HEK293 (cell line): ENCODE data around the gene CYB5B.

ENCODE experiments used
- CTCF ChIA-PET: fragments of 350-600 bp; formaldehyde crosslinking; extraction: SDS; loops from one replicate; lab custom pipeline; 2021; ENCODE audit warnings: antibody characterized with exemption; lab: Yijun Ruan, JAX
- POLR2A ChIA-PET: fragments of 300-600 bp; formaldehyde crosslinking; extraction: SDS; loops from one replicate; lab custom pipeline; 2020; ENCODE audit warnings: antibody characterized with exemption, inconsistent platforms; lab: Yijun Ruan, JAX
- H3K27ac ChIP-seq: fragments of 200-500 bp; sonication (Bioruptor generic); 2 replicates; pipeline ENCODE4 v1.5.1; 2014; ENCODE audit warnings: low read depth, low read length, control low read depth, inconsistent platforms; ENCODE audit errors: extremely low read depth
- H3K36me3 ChIP-seq, 2 experiments: fragments of 200-500 bp in 1 of 2; sonication (Bioruptor generic) in 1 of 2; 1 replicate in 1 of 2; 2 replicates in 1 of 2; pipeline ENCODE4 v1.5.1; 2014 to 2017; ENCODE audit warnings: inconsistent platforms in 2 of 2, low read length in 2 of 2; ENCODE audit not compliant: control insufficient read depth in 2 of 2, insufficient read depth in 1 of 2
- H3K4me1 ChIP-seq: fragments of 200-500 bp; sonication (Bioruptor generic); 2 replicates; pipeline ENCODE4 v1.5.1; 2014; ENCODE audit warnings: mild to moderate bottlenecking, low read length, inconsistent platforms; ENCODE audit not compliant: control insufficient read depth, insufficient read depth
- H3K4me3 ChIP-seq: 2 replicates; pipeline ENCODE4 v1.5.1; 2011; ENCODE audit warnings: low read depth, mild to moderate bottlenecking, control low read depth, low read length, moderate library complexity
- H3K9me3 ChIP-seq: fragments of 200-500 bp; sonication (Bioruptor generic); 2 replicates; pipeline ENCODE4 v1.5.1; 2014; ENCODE audit warnings: low read depth, low read length, inconsistent platforms; ENCODE audit not compliant: control insufficient read depth, insufficient read depth
- EGR2 ChIP-seq: fragments of 450-650 bp; formaldehyde crosslinking; IDR thresholded peaks from 2 replicates; pipeline ENCODE4 v1.5.1; 2016; ENCODE audit warnings: low read depth, missing biosample characterization, missing genetic modification characterization
- HOXD13 ChIP-seq: sonication (generic); formaldehyde crosslinking; IDR thresholded peaks from 2 replicates; pipeline ENCODE4 v1.8.0; 2022; ENCODE audit warnings: missing genetic modification reagents, borderline replicate concordance
- PRDM10 ChIP-seq: fragments of 450-650 bp; formaldehyde crosslinking; IDR thresholded peaks from 2 replicates; pipeline ENCODE4 v1.5.1; 2016; ENCODE audit warnings: missing biosample characterization, missing genetic modification characterization
- RBAK ChIP-seq: fragments of 450-650 bp; formaldehyde crosslinking; IDR thresholded peaks from 2 replicates; pipeline ENCODE4 v1.5.1; 2016; ENCODE audit warnings: missing biosample characterization, missing genetic modification characterization
- TCF7L2 ChIP-seq: IDR thresholded peaks from 2 replicates; pipeline ENCODE4 v1.6.1; 2011; ENCODE audit warnings: low read depth, mild to moderate bottlenecking, inconsistent platforms, low read length, moderate library complexity, borderline replicate concordance
- ZBTB7A ChIP-seq: fragments of 450-650 bp; formaldehyde crosslinking; IDR thresholded peaks from 2 replicates; pipeline ENCODE4 v1.5.1; 2016; ENCODE audit warnings: low read depth, missing biosample characterization, missing genetic modification characterization
- ZNF133 ChIP-seq: fragments of 450-650 bp; formaldehyde crosslinking; IDR thresholded peaks from 2 replicates; pipeline ENCODE4 v1.5.1; 2016; ENCODE audit warnings: missing biosample characterization, missing genetic modification characterization
- ZNF214 ChIP-seq: fragments of 450-650 bp; formaldehyde crosslinking; IDR thresholded peaks from 2 replicates; pipeline ENCODE4 v1.5.1; 2017; ENCODE audit warnings: missing biosample characterization, mild to moderate bottlenecking, missing genetic modification characterization, borderline replicate concordance
- ZNF221 ChIP-seq: fragments of 450-650 bp; formaldehyde crosslinking; IDR thresholded peaks from 2 replicates; pipeline ENCODE4 v1.5.1; 2017; ENCODE audit warnings: missing biosample characterization, missing genetic modification characterization, borderline replicate concordance
- ZNF366 ChIP-seq: fragments of 450-650 bp; formaldehyde crosslinking; conservative IDR thresholded peaks from 2 replicates; pipeline ENCODE4 v1.5.1; 2016; ENCODE audit warnings: missing biosample characterization, missing genetic modification characterization
- ZNF433 ChIP-seq: fragments of 450-650 bp; formaldehyde crosslinking; IDR thresholded peaks from 2 replicates; pipeline ENCODE4 v1.5.1; 2016; ENCODE audit warnings: missing biosample characterization, missing genetic modification characterization, low read depth
- ZNF449 ChIP-seq: fragments of 450-650 bp; formaldehyde crosslinking; IDR thresholded peaks from 2 replicates; pipeline ENCODE4 v1.5.1; 2017; ENCODE audit warnings: missing biosample characterization, mild to moderate bottlenecking, missing genetic modification characterization, moderate library complexity
- ZNF48 ChIP-seq: fragments of 450-650 bp; formaldehyde crosslinking; IDR thresholded peaks from 2 replicates; pipeline ENCODE4 v1.5.1; 2016; ENCODE audit warnings: missing biosample characterization, missing genetic modification characterization
- ZNF488 ChIP-seq: fragments of 450-650 bp; formaldehyde crosslinking; IDR thresholded peaks from 2 replicates; pipeline ENCODE4 v1.5.1; 2016; ENCODE audit warnings: missing biosample characterization, missing genetic modification characterization
- ZNF513 ChIP-seq: fragments of 450-650 bp; IDR thresholded peaks from 2 replicates; pipeline ENCODE4 v1.5.1; 2018; ENCODE audit warnings: missing biosample characterization, missing genetic modification characterization
- ZNF560 ChIP-seq: fragments of 450-650 bp; formaldehyde crosslinking; IDR thresholded peaks from 2 replicates; pipeline ENCODE4 v1.5.1; 2017; ENCODE audit warnings: missing biosample characterization, missing genetic modification characterization, borderline replicate concordance
- ZNF571 ChIP-seq: fragments of 450-650 bp; formaldehyde crosslinking; IDR thresholded peaks from 2 replicates; pipeline ENCODE4 v1.5.0; 2017; ENCODE audit warnings: missing biosample characterization, missing genetic modification characterization
- ZNF777 ChIP-seq: fragments of 450-650 bp; formaldehyde crosslinking; IDR thresholded peaks from 2 replicates; pipeline ENCODE4 v1.5.1; 2017; ENCODE audit warnings: missing biosample characterization, missing genetic modification characterization, borderline replicate concordance
- TF ChIP-seq, protein P1 (sequence below): fragments of 450-650 bp; formaldehyde crosslinking; IDR thresholded peaks from 2 replicates; pipeline ENCODE4 v1.5.1; 2016; ENCODE audit warnings: missing biosample characterization, missing genetic modification characterization
- TF ChIP-seq, protein P2 (sequence below): fragments of 450-650 bp; formaldehyde crosslinking; IDR thresholded peaks from 2 replicates; pipeline ENCODE4 v1.5.1; 2016; ENCODE audit warnings: missing biosample characterization, missing genetic modification characterization

The CYB5B gene

GRCh38 chr16:69378760-69379159, 45.7 kb upstream of the CYB5B start (continued):
- TF ChIP-seq EGR2 (tag by site-specific recombination) (no peak), ZNF133 (tag by site-specific recombination) (no peak), ZNF433 (tag by site-specific recombination) (no peak), ZNF449 (no peak), ZNF513 (tag by site-specific recombination) (no peak), ZNF366 (tag by site-specific recombination) (no peak), ZNF571 (tag by site-specific recombination) (no peak), ZNF48 (tag by site-specific recombination) (no peak), ZNF560 (no peak), ZNF488 (tag by site-specific recombination) (no peak), RBAK (tag by site-specific recombination) (no peak), ZNF777 (tag by site-specific recombination) (no peak), ZNF221 (no peak), ZBTB7A (tag by site-specific recombination) (no peak)
- TF ChIP-seq, protein P1, sequence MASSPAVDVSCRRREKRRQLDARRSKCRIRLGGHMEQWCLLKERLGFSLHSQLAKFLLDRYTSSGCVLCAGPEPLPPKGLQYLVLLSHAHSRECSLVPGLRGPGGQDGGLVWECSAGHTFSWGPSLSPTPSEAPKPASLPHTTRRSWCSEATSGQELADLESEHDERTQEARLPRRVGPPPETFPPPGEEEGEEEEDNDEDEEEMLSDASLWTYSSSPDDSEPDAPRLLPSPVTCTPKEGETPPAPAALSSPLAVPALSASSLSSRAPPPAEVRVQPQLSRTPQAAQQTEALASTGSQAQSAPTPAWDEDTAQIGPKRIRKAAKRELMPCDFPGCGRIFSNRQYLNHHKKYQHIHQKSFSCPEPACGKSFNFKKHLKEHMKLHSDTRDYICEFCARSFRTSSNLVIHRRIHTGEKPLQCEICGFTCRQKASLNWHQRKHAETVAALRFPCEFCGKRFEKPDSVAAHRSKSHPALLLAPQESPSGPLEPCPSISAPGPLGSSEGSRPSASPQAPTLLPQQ (tag by site-specific recombination) = no peak
- TF ChIP-seq, protein P2, sequence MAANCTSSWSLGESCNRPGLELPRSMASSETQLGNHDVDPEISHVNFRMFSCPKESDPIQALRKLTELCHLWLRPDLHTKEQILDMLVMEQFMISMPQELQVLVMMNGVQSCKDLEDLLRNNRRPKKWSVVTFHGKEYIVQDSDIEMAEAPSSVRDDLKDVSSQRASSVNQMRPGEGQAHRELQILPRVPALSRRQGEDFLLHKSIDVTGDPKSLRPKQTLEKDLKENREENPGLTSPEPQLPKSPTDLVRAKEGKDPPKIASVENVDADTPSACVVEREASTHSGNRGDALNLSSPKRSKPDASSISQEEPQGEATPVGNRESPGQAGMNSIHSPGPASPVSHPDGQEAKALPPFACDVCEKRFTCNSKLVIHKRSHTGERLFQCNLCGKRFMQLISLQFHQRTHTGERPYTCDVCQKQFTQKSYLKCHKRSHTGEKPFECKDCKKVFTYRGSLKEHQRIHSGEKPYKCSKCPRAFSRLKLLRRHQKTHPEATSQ (tag by site-specific recombination) = no peak

GRCh38 chr16:69381231-69381630, 43.2 kb upstream of the CYB5B start:
- no peak overlapping the region for H3K4me3 ChIP-seq
- no peaks in the 10 kb centered on the region for H3K9me3 ChIP-seq
- no peak overlapping the region for H3K27ac ChIP-seq
- ChIA-PET POLR2A (interaction anchor here (0.5 to 0.6 kb wide), 2 partner anchors 10 to 29 kb away, joined by 3 to 4 read pairs; no protein-coding TSS in a partner anchor), CTCF (interaction anchor here (0.6 to 1.0 kb wide), 3 partner anchors 15 to 385 kb away, joined by 3 to 4 read pairs (median 4); no protein-coding TSS in a partner anchor)
- peaks cover 45 to 71% of the 10 kb centered on the region in 2 experiments for H3K36me3 ChIP-seq
- H3K4me1 ChIP-seq = no peaks in the 10 kb centered on the region
- no peak for TF ChIP-seq ZNF214 (tag by site-specific recombination)
- TF ChIP-seq TCF7L2 = no peak
- no peak for TF ChIP-seq PRDM10 (tag by site-specific recombination)
- TF ChIP-seq HOXD13 (CRISPR knock-in tag) = no peak
